8988T (cell line): Measurements from ENCODE around the gene JMJD1C.

Source experiments
- DNase-seq: peaks from one replicate; pipeline ENCODE4 v3.0.0; 2011

JMJD1C gene

DNA sequence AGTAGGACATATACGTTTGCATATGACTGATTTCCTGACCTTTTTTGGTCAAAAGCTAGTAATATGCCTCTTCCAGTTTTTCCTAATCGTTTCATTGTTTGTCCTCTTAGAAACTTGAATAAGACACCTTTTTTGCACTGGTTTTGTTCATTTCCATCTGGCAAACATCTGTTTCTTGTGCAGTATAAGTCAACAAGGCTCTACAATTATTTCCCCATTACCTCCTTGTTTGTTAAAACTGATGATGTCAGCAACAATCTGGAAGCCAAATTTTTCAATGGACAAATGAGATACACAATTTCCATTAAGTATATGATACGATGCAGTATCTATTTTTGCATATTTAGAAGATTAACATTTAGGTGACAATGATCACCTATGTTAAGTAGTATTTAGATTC lies 183.8 kb downstream of the JMJD1C start:
- no peak for DNase-seq

DNA sequence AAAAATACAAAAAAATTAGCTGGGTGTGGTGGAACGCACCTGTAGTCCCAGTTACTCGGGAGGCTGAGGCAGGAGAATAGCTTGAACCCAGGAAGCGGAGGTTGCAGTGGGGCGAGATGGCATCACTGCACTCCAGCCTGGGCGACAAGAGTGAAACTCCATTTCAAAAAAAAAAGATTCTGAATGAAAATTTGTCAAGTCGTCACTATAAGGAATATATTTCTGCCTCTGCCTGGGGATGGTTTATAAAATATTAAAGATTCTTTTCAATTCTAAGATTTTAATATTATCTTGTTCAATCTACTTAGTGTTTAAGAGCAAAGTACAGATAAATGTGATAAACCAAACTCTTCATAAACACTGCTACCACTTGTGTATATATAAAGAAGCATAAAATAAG lies 185.4 kb downstream of the JMJD1C start:
- no peak for DNase-seq

DNA sequence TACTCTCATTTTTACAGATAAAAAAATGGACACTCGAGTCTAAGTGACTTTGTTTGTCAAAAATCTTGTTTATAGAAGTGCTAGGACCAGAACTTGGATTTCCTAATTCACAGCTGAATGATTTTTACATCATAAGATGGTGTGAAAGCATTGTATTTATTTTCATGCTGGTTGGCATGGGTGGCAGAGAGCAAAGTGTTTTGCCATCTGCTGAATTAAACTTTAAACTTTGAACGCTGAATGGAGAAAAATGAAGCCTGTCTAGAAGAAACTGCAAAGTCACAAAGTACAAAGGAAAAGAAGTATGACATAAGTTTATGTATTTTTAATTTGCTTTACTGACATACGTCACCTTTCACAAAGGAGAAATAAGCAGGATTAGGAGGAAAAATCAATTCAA lies 190.7 kb downstream of the JMJD1C start:
- no peak for DNase-seq

DNA sequence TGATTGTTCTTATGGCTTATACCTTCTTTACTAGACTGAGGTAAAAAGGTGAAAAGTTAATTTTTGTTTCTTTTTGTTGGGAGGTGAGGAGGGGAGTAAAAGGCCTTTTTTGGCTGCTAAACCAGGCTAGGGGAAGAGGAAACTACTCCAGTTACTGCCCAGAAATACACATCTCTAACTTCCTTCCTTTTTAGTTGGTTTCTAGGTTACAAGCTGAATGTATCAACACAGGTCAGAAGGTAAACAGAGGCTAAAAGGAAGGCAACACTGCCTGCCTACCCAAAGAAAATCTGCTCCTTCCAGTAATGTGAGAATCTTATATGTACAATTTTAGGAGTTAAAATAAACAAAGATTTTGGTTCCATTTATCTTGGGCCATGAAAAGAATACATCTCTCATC lies 192.2 kb downstream of the JMJD1C start:
- DNase-seq, result no peak

DNA sequence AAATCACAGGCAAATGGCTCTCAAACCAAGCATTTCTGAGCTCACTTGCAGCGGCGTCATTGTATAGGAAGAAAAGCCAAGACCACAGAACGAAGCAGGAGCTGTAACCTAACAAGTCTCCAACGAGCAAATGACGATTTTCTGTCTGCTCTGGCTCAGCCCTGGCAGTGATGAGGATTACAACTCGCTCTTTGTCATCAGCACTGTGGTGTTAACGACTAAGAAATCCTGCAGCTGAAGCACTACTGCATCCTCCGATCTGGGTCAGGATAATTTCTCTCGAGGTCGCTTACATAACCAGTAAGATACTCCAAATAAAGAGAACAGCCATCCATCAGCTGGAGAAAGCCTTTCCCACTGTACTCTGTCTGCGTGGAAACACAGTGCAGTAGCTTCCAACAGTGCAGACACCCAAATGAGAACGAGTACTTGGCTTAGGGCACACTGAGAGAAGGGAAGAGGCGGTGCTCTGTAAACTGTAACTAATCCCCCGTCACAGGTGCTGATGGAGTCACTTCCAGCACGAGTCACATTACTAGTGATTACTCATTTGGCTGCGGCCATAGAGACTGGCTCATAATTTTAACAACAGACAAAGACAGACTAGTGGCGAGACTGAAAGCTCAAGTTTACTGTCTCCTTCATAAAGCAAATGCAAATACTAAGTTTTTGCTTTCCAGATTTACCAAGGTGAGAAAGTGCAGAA lies 196.8 kb downstream of the JMJD1C start:
- DNase-seq, result peak; percentile 30

DNA sequence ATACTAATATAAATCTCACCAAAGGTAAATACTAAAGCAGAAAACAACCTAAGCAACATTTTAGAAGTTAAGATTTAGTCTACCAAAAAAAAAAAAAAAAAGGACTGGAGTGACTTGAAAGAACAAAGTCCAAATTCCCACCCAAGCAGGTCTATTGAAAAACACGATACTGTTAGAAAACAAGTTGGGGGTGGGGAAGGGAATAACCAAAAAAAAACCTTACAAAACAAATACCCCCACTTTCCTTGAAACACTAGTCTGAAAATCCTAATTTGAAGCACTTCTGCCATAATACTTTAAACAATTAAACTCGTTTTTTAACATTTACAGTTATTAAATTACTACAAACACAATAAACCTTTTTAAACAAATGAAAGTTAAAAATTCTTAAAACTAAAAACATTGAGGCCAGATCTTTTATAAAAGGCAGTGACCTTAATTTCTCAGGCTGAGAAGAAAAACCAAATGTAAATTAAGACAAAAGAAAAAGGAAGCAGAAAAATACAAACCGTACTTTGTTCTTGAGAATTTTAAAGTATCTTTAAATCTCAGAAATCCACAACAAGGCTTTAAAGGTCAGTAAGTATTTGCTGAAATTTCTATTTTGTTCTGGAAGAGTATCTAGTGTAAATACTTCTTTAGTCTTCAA lies 197.5 kb downstream of the JMJD1C start:
- no peak for DNase-seq

DNA sequence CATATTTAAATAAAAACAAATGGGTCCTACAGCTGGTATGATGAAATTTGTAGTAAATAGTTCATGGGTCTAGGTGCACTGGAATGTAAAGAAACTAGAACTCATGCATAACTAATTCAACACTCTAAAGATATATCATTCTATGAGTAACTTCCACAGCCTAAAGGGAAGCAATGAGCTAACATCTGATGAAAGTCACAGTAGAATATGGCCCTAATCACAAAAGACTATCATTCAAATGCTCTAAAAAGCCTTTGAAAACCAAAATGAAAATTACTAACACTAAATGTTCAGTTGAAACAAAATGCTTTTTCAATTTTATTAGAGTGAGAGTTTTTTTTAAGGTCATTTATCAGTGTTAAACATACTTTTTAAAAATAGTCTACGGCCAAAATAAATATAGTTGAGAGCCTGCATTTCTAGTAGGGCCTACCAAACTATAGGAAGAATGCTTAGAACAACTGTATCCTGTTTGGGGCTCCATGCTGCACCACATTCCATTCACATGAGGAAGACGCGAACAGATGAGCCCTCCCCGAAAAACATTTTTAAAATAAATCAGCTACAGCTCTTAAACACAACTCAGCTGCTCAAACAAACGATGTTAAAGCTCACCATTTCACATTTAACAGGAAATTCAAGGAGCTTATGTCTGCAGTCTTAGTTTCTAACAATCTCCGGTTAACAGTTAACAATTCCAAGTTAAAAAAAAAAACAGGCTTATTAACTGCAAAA lies 198.2 kb downstream of the JMJD1C start:
- DNase-seq, result no peak

DNA sequence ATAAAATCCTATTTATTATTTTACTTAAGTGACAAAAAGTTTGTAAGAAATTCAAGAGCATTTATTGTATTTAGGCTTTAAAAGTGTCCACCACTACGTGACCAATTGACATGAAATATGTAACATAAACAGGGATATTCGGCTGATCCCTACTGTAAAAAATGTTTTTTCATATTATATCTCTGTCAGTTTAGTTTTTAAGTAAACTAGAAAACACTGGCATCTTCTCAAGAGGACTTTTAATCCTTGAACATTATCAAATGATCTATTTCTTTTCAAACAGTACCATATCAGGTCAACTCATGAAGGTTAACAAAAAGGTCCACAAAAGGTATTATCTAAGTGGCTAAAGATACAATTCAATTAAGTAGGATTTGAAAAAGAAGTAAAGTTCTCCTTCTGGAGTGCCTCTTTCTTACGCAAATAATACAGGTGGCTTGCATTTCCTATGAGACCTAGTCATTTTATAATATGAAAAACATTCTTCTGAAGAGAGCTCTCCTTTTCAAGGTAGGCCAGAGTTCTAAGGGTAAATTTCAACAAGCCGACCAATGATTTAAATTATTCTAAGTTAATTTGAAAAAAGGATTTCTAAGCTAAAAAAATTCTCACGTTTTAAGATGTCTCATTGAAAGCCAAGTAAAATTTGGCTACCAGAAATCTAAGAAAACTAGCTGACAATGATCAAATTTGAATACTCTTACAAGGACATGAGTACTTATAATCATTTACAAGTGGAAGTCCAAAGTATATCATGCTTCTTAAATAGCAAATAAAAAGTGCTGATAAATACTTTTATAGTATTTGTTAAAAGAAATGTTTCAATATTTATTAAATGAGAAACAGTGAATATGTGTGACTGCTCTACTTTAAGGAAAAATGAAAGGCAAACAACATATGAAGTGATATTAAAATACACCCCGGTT lies 199.1 kb downstream of the JMJD1C start:
- DNase-seq, result no peak

DNA sequence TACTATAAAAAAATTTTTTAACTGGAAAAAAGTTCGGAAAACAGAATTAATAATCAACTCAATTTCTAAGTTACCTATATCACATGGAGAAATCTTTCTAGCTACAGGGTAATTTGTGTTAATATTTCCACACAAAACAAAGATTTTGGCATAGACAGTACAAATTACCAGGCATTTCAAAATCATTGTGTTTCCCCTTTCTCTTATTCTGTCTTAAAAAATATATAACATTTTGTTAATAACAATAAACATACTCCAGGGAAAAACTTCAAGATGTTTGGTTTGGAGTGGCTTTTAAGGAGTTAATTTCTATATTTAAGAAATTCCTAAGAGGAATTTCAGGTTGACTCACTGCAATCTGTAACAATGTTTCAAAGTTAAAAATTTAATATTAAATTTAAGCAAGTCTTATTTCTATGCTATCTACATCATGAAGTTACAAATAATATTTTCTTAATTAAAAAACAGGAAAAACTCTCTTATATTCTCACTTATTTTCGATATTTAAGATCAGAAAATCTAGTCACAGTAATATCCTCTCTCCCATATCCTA lies 200.0 kb downstream of the JMJD1C start:
- no peak for DNase-seq

DNA sequence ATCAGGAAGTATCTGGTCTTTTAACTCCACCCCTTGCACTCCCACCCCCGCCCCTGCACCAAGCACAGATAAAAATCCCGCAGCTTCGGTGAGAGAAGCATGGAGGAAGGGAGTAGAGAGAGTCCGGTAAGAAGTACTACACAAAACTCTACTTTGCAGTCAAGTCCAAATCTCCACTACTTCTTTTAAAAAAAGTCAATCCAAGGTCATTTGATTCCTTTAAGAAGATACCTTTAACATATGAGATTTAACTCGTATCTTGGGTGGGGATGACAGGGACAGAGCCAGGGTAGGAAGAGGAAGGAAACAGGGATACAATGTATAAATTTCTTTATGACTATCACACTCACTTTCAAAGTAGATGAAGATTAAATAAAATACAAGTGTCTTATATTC lies 200.6 kb downstream of the JMJD1C start:
- no peak for DNase-seq

DNA sequence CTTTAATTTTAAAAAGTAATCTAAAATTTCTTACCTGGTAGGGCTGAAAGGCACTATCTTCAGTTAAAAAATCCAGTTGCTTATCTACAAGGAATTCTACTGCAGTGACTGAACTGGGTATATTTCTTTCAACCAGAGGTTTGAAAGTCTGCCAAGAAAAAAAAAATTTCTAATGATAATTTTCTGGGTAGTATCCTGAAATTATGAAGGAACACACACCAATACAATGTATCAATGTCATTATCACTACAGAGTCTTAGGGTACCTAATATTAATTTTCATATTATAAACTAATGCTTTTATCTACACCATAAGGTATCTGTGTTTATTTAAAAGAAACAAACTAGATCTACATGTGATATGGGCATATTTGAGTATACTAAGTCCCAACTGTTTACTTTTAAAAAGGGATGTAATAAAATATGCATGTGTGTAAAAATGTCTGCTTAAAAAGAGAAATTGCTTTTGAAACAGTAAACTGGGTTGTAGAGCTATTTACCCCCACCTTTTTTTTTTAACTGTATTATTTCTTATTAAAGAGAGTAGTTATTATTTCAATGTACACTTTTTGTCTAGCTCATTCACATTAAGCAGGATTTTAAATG lies 201.1 kb downstream of the JMJD1C start:
- no peak for DNase-seq

DNA sequence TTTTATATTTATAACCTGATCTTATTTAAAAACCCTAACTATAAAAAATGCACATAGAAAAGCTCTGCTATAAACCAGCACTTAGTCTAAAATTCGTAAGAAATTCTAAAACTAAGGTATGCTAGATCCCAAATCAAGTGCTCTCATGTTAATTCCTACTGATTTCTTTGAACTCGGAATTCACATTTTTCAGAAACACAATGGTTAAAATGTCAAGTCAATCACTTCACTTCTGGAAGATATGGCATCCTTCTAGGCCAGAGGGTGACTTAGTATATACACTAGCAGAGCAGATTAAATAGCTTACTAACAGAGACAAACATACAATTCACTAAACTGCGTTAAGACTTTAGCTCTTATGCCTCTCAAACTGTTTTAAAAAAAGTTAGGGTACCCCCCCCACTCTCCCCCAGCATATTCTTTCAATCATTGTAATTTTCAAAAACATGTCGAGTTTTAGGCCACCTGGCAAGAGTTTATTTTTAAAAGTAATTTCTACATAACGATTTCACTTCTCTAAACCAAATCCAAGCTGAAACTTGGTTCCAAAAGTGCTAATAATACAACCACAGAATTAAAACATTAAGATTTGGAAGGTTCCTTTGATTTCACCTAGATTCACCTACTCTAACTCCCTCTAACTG lies 203.2 kb downstream of the JMJD1C start:
- DNase-seq, result no peak

DNA sequence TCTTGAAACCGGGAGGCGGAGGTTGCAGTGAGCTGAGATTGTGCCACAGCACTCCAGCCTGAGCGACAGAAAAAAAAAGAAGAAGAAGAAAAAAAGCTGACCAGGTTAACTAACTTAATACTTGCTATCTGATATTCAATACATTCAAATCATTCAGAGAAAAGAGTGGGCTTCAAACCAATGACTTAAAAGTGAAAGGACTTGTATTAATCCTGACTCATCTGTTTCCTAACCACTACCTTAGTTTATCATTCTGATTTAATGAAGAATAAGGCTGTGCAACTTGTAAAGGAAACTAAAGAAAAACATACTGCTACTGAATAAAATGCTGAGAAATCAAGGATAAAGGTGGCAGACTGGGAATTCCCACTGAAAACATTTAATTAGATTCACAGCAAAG lies 204.3 kb downstream of the JMJD1C start:
- no peak for DNase-seq

DNA sequence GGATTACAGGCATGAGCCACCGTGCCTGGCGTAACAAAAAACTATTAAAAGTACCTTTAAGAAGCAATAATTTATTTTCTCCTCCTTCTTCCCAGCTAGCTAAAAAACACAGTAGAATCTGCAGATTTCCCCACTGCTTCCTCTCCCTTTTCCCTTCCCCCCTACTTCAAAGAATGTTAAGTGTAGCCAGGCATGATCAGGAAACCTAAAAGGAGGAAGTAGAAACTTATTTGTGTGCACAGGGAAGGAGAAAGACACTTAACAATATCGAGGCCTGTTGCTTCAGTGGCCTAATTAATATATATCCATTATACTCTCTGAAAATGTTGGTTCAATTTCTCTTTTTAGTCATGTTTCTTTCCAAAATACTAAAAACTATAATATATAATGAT lies 204.9 kb downstream of the JMJD1C start:
- no peak for DNase-seq

DNA sequence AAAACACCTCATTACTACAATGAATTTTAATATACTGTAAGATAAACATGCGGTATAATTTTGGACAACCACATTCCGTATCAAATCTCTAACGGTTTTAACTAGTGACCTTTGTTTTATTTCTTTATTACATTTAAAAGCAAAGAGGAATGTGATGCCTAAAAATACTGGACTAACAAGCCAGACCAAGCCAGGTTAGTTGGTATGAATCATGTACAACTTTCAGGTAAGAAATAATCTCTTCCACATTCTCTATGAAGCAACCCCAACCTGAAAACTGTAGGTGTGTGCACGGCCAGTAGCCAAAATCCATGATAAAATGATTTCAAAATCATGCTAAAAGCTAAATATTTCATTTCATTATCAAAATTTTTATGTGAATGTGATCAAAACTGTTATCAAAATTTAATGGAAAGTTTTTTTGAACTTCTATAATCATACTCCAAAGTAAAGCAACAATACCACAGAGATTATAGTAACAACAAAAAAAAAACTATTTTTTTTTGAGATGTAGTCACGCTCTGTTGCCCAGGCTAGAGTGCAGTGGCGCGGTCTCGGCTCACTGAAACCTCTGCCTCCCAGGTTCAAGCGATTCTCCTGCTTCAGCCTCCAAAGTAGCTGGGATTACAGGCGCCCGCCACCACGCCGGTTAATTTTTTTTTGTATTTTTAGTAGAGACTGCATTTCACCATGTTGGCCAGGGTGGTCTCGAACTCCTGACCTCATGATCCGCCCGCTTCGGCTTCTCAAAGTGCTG lies 205.5 kb downstream of the JMJD1C start:
- no peak for DNase-seq

DNA sequence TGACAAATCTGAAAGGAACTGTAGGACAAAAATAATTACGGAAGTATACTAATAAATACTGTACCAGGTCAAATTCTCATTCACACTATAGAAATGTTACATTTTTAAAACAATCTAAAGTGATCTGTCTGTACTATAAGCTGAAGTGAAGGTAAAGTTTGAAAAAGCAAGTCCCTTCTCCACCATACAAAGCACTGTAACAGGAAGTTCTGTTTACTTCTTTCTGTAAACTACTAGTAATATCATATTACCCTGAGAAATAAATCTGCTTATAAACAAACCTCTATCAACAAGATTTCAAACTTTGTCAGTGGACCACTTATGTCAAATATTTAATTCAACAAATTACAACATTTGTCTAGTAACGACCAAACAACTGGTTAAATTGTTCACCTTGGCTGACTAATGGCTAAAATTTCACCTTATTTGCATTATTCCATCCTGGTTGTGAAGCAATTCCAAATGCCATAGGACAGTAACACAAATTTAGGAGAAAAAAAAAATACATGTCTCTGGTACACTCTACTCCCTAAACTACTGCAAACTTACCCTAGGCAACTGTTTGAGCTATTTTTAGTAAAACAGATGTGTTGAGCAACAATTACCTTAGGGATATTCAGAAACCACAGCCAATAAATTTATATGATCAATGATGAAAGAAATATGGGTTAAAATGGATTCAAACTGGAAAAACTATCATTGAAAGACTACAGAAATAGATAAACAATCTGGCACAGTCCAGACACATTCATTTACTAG lies 206.7 kb downstream of the JMJD1C start:
- no peak for DNase-seq

DNA sequence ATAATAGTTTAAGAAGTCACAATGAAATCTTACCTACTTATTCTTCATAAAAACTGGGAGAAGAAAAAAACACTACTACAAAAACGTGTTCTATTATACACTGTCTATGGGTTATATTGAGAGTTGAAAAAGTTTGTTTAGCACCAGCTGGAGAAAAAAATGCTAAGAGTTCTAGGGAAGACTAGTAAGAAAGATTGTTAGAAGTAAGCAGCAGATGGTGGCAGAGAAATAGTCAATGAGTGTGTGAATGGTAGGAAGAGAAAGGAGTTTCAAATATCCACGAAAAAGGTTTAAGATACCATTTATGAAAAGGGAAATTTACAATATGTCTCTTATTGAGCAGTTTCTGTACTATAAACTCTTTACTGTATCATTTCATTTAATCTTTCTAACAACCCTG lies 208.0 kb downstream of the JMJD1C start:
- no peak for DNase-seq

DNA sequence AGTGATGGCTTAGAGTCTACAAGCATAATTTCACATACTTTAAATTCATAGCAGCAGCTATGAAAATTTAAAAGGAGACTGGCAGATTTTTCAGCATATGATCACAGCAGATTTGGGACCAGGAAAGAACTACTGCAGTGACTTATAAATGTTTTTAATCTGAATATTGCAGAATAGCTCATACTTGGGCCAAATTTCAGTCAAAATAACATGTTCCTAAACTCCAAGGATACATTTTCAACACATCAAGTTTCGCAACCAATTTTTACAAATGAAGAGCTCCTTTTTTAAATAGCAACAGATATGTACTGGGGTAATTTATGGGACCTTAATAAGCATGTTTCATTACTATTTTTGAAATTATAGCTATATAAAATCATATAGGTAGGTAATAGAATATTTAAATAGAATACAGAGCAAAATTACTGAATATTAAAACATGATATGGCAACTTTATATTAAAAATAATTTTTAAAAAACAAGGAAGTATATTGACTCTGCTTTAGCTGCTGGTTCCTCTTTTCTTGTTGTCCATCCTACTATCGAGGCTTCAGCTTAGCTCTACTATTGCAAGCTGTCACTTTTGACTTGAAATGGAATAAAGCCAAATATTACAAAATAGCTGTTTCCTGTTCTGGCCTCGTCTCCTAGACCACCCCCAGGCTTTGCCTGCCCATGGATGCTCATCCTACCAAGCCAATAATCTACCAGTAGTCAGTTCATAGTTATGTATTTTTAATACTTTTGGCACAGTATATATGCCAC lies 209.6 kb downstream of the JMJD1C start:
- no peak for DNase-seq

DNA sequence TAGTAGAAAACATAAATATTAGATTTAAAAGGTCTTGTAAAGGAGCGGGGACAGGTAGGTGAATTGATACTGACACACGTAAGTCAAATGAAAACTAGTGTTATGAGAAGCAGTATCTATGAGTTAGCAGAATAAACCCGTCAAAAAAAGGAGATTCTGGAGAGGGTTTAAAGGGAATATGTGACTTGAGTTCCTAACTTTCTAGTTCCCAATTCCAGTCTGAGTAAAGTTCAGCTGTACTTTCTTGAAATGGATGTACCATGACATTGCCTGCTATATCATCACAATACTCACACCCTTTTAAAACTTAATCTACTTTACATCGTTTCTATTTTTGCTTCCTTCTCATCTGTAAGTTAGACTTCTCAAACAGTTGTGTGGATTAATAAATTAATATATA lies 210.5 kb downstream of the JMJD1C start:
- DNase-seq, result no peak

DNA sequence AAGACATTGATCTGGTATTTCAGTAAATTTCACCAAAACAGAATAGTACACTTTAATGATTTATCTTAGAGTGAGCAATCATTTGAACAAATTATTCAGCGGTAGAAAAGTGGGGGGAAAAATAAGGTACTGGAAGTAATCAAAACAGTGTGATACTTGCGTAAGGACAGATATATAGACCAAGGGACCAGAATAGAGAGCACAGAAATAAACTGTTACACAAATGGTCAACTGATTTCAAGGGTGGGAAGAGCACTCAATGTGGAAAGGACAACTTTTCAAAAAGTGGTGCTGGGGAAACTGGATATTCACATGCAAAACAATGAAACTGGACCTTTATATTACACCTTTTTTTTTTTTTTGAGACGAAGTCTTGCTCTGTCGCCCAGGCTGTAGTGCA lies 212.7 kb downstream of the JMJD1C start:
- no peak for DNase-seq
